Trophoblast cell (in vitro differentiated cells and primary cell): ENCODE measurements around the gene SAMSN1.

ENCODE experiments used
- DNase-seq, 2 donors: peaks; one replicate each; pipeline ENCODE4 v3.0.0-alpha.2; 2016
- H2AFZ ChIP-seq: 2 replicates; pipeline ENCODE4 v1.6.1; 2013; ENCODE audit warnings: low read length, moderate library complexity, mild to moderate bottlenecking; ENCODE audit not compliant: insufficient read depth, poor library complexity
- H2AK5ac ChIP-seq: 2 replicates; pipeline ENCODE4 v1.6.1; 2013; ENCODE audit warnings: mild to moderate bottlenecking, low read length
- H2BK120ac ChIP-seq: 2 replicates; pipeline ENCODE4 v1.6.1; 2013; ENCODE audit warnings: low read length, mild to moderate bottlenecking, moderate library complexity; ENCODE audit not compliant: insufficient read depth, poor library complexity
- H2BK12ac ChIP-seq: 2 replicates; pipeline ENCODE4 v1.6.1; 2013; ENCODE audit warnings: mild to moderate bottlenecking, low read length, moderate library complexity
- H2BK5ac ChIP-seq: 2 replicates; pipeline ENCODE4 v1.6.1; 2013; ENCODE audit warnings: low read length, low read depth, moderate library complexity, mild to moderate bottlenecking; ENCODE audit not compliant: poor library complexity
- H3K14ac ChIP-seq: 2 replicates; pipeline ENCODE4 v1.6.1; 2013; ENCODE audit warnings: mild to moderate bottlenecking, low read length
- H3K18ac ChIP-seq: 2 replicates; pipeline ENCODE4 v1.6.1; 2013; ENCODE audit warnings: mild to moderate bottlenecking, low read length
- H3K23ac ChIP-seq: 2 replicates; pipeline ENCODE4 v1.6.1; 2013; ENCODE audit warnings: low read length
- H3K27ac ChIP-seq: 2 replicates; pipeline ENCODE4 v1.5.1; 2013; ENCODE audit warnings: low read depth, mild to moderate bottlenecking, inconsistent platforms, low read length, moderate library complexity
- H3K27me3 ChIP-seq: 2 replicates; pipeline ENCODE4 v1.6.1; 2013; ENCODE audit warnings: inconsistent platforms, mild to moderate bottlenecking, low read length, moderate library complexity; ENCODE audit not compliant: insufficient read depth
- H3K36me3 ChIP-seq, 2 experiments: 1 replicate in 1 of 2; 2 replicates in 1 of 2; pipeline ENCODE4 v1.6.1; 2013; ENCODE audit warnings: low read length in 2 of 2, mild to moderate bottlenecking in 2 of 2, moderate library complexity in 1 of 2; ENCODE audit not compliant: insufficient read depth in 2 of 2, control insufficient read depth in 1 of 2
- H3K4ac ChIP-seq: 2 replicates; pipeline ENCODE4 v1.6.1; 2013; ENCODE audit warnings: low read depth, mild to moderate bottlenecking, low read length, moderate library complexity
- H3K4me1 ChIP-seq, 2 experiments: 1 replicate in 1 of 2; 2 replicates in 1 of 2; pipeline ENCODE4 v1.6.1; 2013; ENCODE audit warnings: low read length in 2 of 2, mild to moderate bottlenecking in 2 of 2, moderate library complexity in 1 of 2; ENCODE audit not compliant: insufficient read depth in 2 of 2, control insufficient read depth in 1 of 2
- H3K4me2 ChIP-seq: 2 replicates; pipeline ENCODE4 v1.6.1; 2013; ENCODE audit warnings: inconsistent platforms, mild to moderate bottlenecking, low read length, moderate library complexity
- H3K4me3 ChIP-seq: 2 replicates; pipeline ENCODE4 v1.5.1; 2013; ENCODE audit warnings: mild to moderate bottlenecking, low read depth, low read length, inconsistent platforms
- H3K79me1 ChIP-seq: one replicate; pipeline ENCODE4 v1.6.1; 2013; ENCODE audit warnings: low read length
- H3K79me2 ChIP-seq: 2 replicates; pipeline ENCODE4 v1.6.1; 2013; ENCODE audit warnings: low read length, mild to moderate bottlenecking; ENCODE audit not compliant: control insufficient read depth, insufficient read depth, poor library complexity
- H3K9ac ChIP-seq: 2 replicates; pipeline ENCODE4 v1.6.1; 2013; ENCODE audit warnings: mild to moderate bottlenecking, low read length
- H3K9me3 ChIP-seq: 2 replicates; pipeline ENCODE4 v1.6.1; 2013; ENCODE audit warnings: low read depth, mild to moderate bottlenecking, control low read depth, inconsistent platforms, low read length; ENCODE audit not compliant: insufficient read depth
- H4K12ac ChIP-seq: 2 replicates; pipeline ENCODE4 v1.6.1; 2013; ENCODE audit warnings: low read depth, mild to moderate bottlenecking, low read length, moderate library complexity
- H4K8ac ChIP-seq: 2 replicates; pipeline ENCODE4 v1.6.1; 2013; ENCODE audit warnings: low read depth, mild to moderate bottlenecking, low read length, moderate library complexity
- H4K91ac ChIP-seq: one replicate; pipeline ENCODE4 v1.6.1; 2013; ENCODE audit warnings: low read depth, mild to moderate bottlenecking, low read length, moderate library complexity
- WGBS: extraction: QIAGEN DNeasy Blood & Tissue Kit; methylation state at CpG from one replicate; pipeline ENCODE4 v1.1.7; 2013; ENCODE audit warnings: missing lambda C conversion rate; ENCODE audit not compliant: insufficient read length, insufficient coverage; ENCODE audit errors: extremely low coverage; 5-methylcytosine and 5-hydroxymethylcytosine counted together

Gene SAMSN1

GRCh38 chr21:14523234-14523633 lies 22.9 kb downstream of the SAMSN1 start:
- H4K91ac ChIP-seq: no peak overlapping the region
- no peak overlapping the region for H4K12ac ChIP-seq
- no peaks in the 10 kb centered on the region for H3K79me1 ChIP-seq
- no peak overlapping the region for H3K4me3 ChIP-seq
- H3K79me2 ChIP-seq: no peaks in the 10 kb centered on the region
- H2AK5ac ChIP-seq: no peak overlapping the region
- no peak overlapping the region for H2BK120ac ChIP-seq
- H3K9ac ChIP-seq: no peak overlapping the region
- H3K36me3 ChIP-seq: no peaks in the 10 kb centered on the region
- no peak overlapping the region for H3K4ac ChIP-seq
- no CpG with 5 or more reads among the region's 5 CpGs for WGBS
- H3K27me3 ChIP-seq: no peaks in the 10 kb centered on the region
- no peak overlapping the region for H2BK5ac ChIP-seq
- H3K4me1 ChIP-seq: no peaks in the 10 kb centered on the region
- no peak overlapping the region for H3K23ac ChIP-seq
- no peak overlapping the region for H3K4me2 ChIP-seq
- no peak overlapping the region for H4K8ac ChIP-seq
- H2BK12ac ChIP-seq: no peak overlapping the region
- H3K18ac ChIP-seq: no peak overlapping the region
- DNase-seq: peak in 1 of 2 donors; percentile 40
- H3K14ac ChIP-seq: no peak overlapping the region
- no peak overlapping the region for H2AFZ ChIP-seq
- H3K27ac ChIP-seq: no peak overlapping the region
- no peaks in the 10 kb centered on the region for H3K9me3 ChIP-seq

- no peak overlapping the region for H2BK12ac ChIP-seq
- no peak overlapping the region for H3K9ac ChIP-seq
- H4K91ac ChIP-seq: no peak overlapping the region
- DNase-seq: no peak
- H4K8ac ChIP-seq: no peak overlapping the region
- H3K4me3 ChIP-seq: no peak overlapping the region
- H3K4me2 ChIP-seq: no peak overlapping the region
- no peaks in the 10 kb centered on the region for H3K27me3 ChIP-seq
- H3K36me3 ChIP-seq: no peaks in the 10 kb centered on the region
- H3K79me2 ChIP-seq: no peaks in the 10 kb centered on the region
- no peak overlapping the region for H3K4ac ChIP-seq
- no peak overlapping the region for H2BK120ac ChIP-seq
- H2AK5ac ChIP-seq: no peak overlapping the region
- H3K79me1 ChIP-seq: no peaks in the 10 kb centered on the region
- H3K4me1 ChIP-seq: no peaks in the 10 kb centered on the region
- H4K12ac ChIP-seq: no peak overlapping the region
- no peak overlapping the region for H2AFZ ChIP-seq
- no peak overlapping the region for H2BK5ac ChIP-seq
- no peak overlapping the region for H3K14ac ChIP-seq
- no peak overlapping the region for H3K27ac ChIP-seq
- no peak overlapping the region for H3K23ac ChIP-seq
- H3K18ac ChIP-seq: no peak overlapping the region
- no CpG with 5 or more reads among the region's 2 CpGs for WGBS
- H3K9me3 ChIP-seq: no peaks in the 10 kb centered on the region
These were observed 23.4 kb downstream of the SAMSN1 start for GRCh38 chr21:14522736-14523135.

GRCh38 chr21:14520535-14520934 lies 25.6 kb downstream of the SAMSN1 start:
- Histone ChIP-seq H3K4me3 (no peak overlapping the region), H3K27me3 (no peaks in the 10 kb centered on the region), H2BK12ac (no peak overlapping the region), H4K91ac (no peak overlapping the region), H3K27ac (no peak overlapping the region), H3K79me1 (no peaks in the 10 kb centered on the region), H3K9ac (no peak overlapping the region), H3K36me3 (no peaks in the 10 kb centered on the region), H4K8ac (no peak overlapping the region), H2AK5ac (no peak overlapping the region), H4K12ac (no peak overlapping the region), H3K4ac (no peak overlapping the region), H3K18ac (no peak overlapping the region), H3K14ac (no peak overlapping the region), H2AFZ (no peak overlapping the region), H3K23ac (no peak overlapping the region), H3K79me2 (no peaks in the 10 kb centered on the region), H3K4me1 (no peaks in the 10 kb centered on the region), H3K4me2 (no peak overlapping the region), H3K9me3 (no peaks in the 10 kb centered on the region), H2BK5ac (no peak overlapping the region), H2BK120ac (no peak overlapping the region)
- no CpG with 5 or more reads among the region's 7 CpGs for WGBS
- DNase-seq: no peak

- Histone ChIP-seq H3K27me3 (no peaks in the 10 kb centered on the region), H3K79me2 (no peaks in the 10 kb centered on the region), H3K14ac (no peak overlapping the region), H3K4me3 (no peak overlapping the region), H2BK120ac (no peak overlapping the region), H2AFZ (no peak overlapping the region), H2BK12ac (no peak overlapping the region), H4K12ac (no peak overlapping the region), H2BK5ac (no peak overlapping the region), H3K18ac (no peak overlapping the region), H3K36me3 (no peaks in the 10 kb centered on the region), H3K79me1 (no peaks in the 10 kb centered on the region), H3K27ac (no peak overlapping the region), H3K9me3 (no peaks in the 10 kb centered on the region), H3K9ac (no peak overlapping the region), H3K23ac (no peak overlapping the region), H3K4ac (no peak overlapping the region), H3K4me1 (no peaks in the 10 kb centered on the region), H3K4me2 (no peak overlapping the region), H2AK5ac (no peak overlapping the region), H4K91ac (no peak overlapping the region), H4K8ac (no peak overlapping the region)
- DNase-seq: peak in 1 of 2 donors; percentile 23
- WGBS: no CpG with 5 or more reads among the region's 1 CpG
These were observed 27.1 kb downstream of the SAMSN1 start for GRCh38 chr21:14519000-14519399.
